ENCODE measurements around the gene HLA-DMA. TPM values are rescaled to one million over a fixed set of nuclear protein-coding genes. Genes with fewer than 3 reads are reported as not detected.

Gene HLA-DMA
- total RNA-seq, 2 experiments from 2014 or later, result 16.2 TPM

GRCh38 chr6:32980488-32981038 is 27.7 kb upstream of the HLA-DMA start:
- CTCF ChIA-PET, result interaction anchor here (0.7 to 17.0 kb wide), 12 partner anchors 13 to 142 kb away, joined by 3 to 364 read pairs (median 4); partner anchors contain the start of genes BRD2, HLA-DMA, HLA-DMB and TAP2
- Mint-ChIP-seq H3K4me1 (ENCODE audit: low read depth) (peaks cover 49% of the 10 kb centered on the region), H3K36me3 (ENCODE audit: low read depth) (peaks cover 64% of the 10 kb centered on the region), H3K9me3 (no peaks in the 10 kb centered on the region), H3K27me3 (no peaks in the 10 kb centered on the region), H3K4me3 (no peak overlapping the region), H3K27ac (peak overlapping the region; percentile 30)
- DNase-seq, result no peak
- no peak for ATAC-seq
- TF ChIP-seq CTCF (IDR thresholded peaks at IDR 0.05), result no peak
- intact Hi-C loops (cut with micrococcal nuclease), result no loop called here
- POLR2A ChIA-PET, result interaction anchor here (0.6 to 25.7 kb wide), 15 partner anchors 8 to 297 kb away, joined by 3 to 852 read pairs (median 6); partner anchors contain the start of genes BRD2, HLA-DMA, HLA-DMB and PSMB8

- peak overlapping the region; percentile 18 for H3K27ac Mint-ChIP-seq
Measured at GRCh38 chr6:32979720-32980487, 27.0 kb upstream of the HLA-DMA start.

GRCh38 chr6:32977953-32978324 is 25.0 kb upstream of the HLA-DMA start:
- ATAC-seq, result no peak
- TF ChIP-seq CTCF (IDR thresholded peaks at IDR 0.05), result no peak
- H3K36me3 Mint-ChIP-seq (ENCODE audit: low read depth), result peaks cover 90% of the 10 kb centered on the region
- H3K4me1 Mint-ChIP-seq (ENCODE audit: low read depth), result peaks cover 44% of the 10 kb centered on the region
- POLR2A ChIA-PET, result interaction anchor here (0.6 to 25.7 kb wide), 8 partner anchors 11 to 220 kb away, joined by 3 to 852 read pairs (median 6); partner anchors contain the start of genes BRD2, HLA-DMA, HLA-DMB and PSMB8
- no peaks in the 10 kb centered on the region for H3K9me3 Mint-ChIP-seq
- CTCF ChIA-PET, result interaction anchor here (1.2 to 17.0 kb wide), 6 partner anchors 7 to 110 kb away, joined by 3 to 364 read pairs (median 64); partner anchors contain the start of genes BRD2, HLA-DMA and HLA-DMB
- no peaks in the 10 kb centered on the region for H3K27me3 Mint-ChIP-seq
- H3K27ac Mint-ChIP-seq, result peak overlapping the region; percentile 25
- no peak overlapping the region for H3K4me3 Mint-ChIP-seq
- no peak for DNase-seq
- intact Hi-C loops (cut with micrococcal nuclease), result no loop called here

More at GRCh38 chr6:32979720-32980487, 27.0 kb upstream of the HLA-DMA start:
- Mint-ChIP-seq H3K27me3 (no peaks in the 10 kb centered on the region), H3K4me1 (ENCODE audit: low read depth) (peaks cover 52% of the 10 kb centered on the region), H3K4me3 (no peak overlapping the region), H3K9me3 (no peaks in the 10 kb centered on the region), H3K36me3 (ENCODE audit: low read depth) (peaks cover 71% of the 10 kb centered on the region)
- POLR2A ChIA-PET, result interaction anchor here (0.6 to 25.7 kb wide), 15 partner anchors 9 to 592 kb away, joined by 3 to 852 read pairs (median 6); partner anchors contain the start of genes BRD2, HLA-DMA, HLA-DMB and PSMB8
- CTCF ChIA-PET, result interaction anchor here (1.1 to 17.0 kb wide), 5 partner anchors 27 to 142 kb away, joined by 3 to 364 read pairs (median 10); partner anchors contain the start of genes HLA-DMA, HLA-DMB and TAP2
- intact Hi-C loops (cut with micrococcal nuclease), result no loop called here
- DNase-seq (no peak), ATAC-seq (no peak)
- no peak for TF ChIP-seq CTCF (IDR thresholded peaks at IDR 0.05)

GRCh38 chr6:32977272-32977952 is 24.5 kb upstream of the HLA-DMA start:
- Mint-ChIP-seq H3K9me3 (no peaks in the 10 kb centered on the region), H3K4me1 (ENCODE audit: low read depth) (peaks cover 44% of the 10 kb centered on the region), H3K36me3 (ENCODE audit: low read depth) (peaks cover 94% of the 10 kb centered on the region), H3K27me3 (no peaks in the 10 kb centered on the region), H3K27ac (peak overlapping the region; percentile 49), H3K4me3 (peak overlapping the region; percentile 14)
- ATAC-seq (no peak), DNase-seq (no peak)
- TF ChIP-seq CTCF (IDR thresholded peaks at IDR 0.05), result no peak
- intact Hi-C loops (cut with micrococcal nuclease), result no loop called here
- ChIA-PET POLR2A (interaction anchor here (1.1 to 25.7 kb wide), 7 partner anchors 11 to 133 kb away, joined by 3 to 852 read pairs (median 6); partner anchors contain the start of genes BRD2, HLA-DMA, HLA-DMB and PSMB8), CTCF (interaction anchor here (1.2 to 17.0 kb wide), 6 partner anchors 8 to 110 kb away, joined by 3 to 364 read pairs (median 64); partner anchors contain the start of genes BRD2, HLA-DMA and HLA-DMB)

Data from activated CD8-positive, alpha-beta T cell treated with anti-CD3 and anti-CD28 coated beads for 36 hours (primary cell).